NCI-H1417 (cell line): Measurements from ENCODE around the gene MYRIP.
A peak's percentile ranks its signal among the peaks of the same experiment; 100 is the strongest.

Experiments used
- DNase-seq, 3 experiments: peaks; one replicate each; lab custom pipeline; 2025; lab: John Stamatoyannopoulos, UW

The MYRIP gene

DNA sequence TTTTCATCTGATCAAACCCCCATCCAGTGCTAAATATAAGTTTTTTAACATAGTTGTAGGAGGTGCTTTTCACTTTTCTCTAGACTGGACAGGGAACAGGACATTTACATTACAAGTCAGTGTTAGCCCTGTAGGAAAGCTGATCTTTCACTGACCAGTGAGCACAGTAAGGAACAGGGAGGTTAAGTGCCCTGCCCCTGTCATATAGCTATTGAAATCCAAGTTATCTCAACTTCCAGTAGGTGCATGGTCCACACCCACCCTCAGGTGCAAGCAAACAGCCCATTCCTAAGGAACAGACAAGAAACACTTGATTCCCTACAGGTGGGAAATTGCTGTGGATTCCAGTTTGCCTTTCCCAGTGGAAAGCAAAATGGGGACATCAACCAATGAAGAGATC is 421.0 kb downstream of the MYRIP start:
- DNase-seq, result no peak

DNA sequence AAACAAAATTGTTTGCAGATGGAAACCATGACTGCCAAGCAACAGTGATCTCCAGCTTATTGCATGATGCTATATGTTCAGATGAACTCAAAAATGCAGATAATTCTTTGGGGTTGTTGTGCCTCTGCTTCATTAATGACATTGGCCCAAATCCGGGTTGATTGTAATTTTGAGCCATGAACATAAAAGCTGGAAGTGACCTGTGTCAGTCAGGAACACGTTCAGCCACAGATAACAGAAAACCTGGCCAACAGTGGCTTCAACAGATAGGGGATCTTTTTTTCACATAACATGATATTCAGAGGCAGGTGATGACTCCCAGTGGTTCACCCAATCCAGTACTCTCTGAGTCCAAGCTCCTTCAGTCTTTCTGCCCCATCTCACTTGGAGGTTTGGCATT is 423.2 kb downstream of the MYRIP start:
- DNase-seq, result no peak

DNA sequence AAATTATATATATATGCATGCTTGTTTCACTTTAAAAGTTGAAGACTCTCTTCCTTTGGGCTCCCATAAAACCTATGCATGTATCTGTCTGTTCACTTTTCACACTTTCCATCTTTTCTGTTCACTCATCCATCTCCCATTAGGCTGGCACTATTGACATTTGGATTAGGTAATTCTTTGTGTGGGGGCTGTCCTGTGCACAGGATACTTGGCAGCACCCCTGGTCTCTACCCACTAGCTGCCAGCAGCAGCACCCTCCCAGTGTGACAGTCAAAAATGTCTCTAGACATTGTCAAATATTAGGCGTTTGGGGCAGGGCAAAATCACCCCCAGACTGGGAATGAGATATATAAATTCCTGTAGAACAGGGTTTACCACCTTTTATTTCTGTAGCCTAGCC is 427.8 kb downstream of the MYRIP start:
- DNase-seq, result no peak

DNA sequence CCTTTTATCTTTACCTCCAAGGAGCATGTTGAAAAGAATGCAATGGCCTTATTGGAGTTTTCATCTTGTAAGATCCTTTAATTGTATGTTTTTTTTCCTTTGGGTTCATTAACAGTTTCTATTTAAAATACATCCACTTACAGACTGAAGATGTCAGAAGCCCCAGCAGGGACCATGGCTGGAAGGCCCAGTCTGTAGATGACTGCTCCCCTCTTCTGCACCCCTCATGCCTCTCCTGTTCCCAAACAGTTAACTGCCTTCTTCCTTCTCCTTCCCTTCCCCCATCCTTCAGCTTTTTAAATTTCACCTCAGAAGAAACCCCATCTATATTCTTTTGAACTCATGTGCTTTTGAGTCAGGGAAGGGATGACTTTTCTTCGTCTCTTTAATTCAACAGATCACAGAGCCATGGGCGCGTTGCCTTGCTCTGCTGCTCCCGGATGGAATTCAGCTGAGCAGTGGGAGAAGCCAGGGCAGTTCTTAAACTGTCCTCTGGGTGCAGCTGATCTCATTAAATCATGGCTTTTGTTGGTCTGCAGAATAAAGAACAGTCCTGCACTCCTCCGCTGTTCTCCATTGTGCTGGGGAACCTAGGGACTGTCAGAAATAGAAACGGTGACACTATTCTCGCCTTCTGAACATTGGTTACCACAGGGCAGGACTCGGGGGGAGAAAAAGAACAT is 428.6 kb downstream of the MYRIP start:
- DNase-seq, result no peak

GRCh38 chr3:40240921-40241320 is 431.5 kb downstream of the MYRIP start:
- no peak for DNase-seq

DNA sequence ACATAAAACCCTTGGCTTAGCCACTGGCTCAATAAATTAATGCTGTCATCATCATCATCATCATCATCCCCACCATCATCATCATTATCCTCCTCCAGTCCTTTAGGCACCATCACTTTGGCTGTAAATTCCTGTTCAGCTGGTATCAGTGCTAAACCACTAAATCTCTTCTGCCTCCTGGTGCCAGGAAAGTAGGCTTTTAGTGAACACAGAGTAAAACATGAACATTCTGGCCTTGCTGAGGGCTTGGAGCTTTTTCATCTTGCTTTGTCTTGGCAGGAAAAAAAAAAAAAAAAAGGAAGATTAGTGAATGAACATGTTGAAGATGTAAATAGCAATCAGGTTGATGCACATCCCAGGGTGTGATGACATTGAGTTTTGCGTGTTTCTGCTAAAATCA is 432.8 kb downstream of the MYRIP start:
- DNase-seq, result no peak

GRCh38 chr3:40242638-40243037 is 433.2 kb downstream of the MYRIP start:
- DNase-seq, result no peak

- no peak for DNase-seq
Observed at GRCh38 chr3:40243056-40243455, 433.6 kb downstream of the MYRIP start.

DNA sequence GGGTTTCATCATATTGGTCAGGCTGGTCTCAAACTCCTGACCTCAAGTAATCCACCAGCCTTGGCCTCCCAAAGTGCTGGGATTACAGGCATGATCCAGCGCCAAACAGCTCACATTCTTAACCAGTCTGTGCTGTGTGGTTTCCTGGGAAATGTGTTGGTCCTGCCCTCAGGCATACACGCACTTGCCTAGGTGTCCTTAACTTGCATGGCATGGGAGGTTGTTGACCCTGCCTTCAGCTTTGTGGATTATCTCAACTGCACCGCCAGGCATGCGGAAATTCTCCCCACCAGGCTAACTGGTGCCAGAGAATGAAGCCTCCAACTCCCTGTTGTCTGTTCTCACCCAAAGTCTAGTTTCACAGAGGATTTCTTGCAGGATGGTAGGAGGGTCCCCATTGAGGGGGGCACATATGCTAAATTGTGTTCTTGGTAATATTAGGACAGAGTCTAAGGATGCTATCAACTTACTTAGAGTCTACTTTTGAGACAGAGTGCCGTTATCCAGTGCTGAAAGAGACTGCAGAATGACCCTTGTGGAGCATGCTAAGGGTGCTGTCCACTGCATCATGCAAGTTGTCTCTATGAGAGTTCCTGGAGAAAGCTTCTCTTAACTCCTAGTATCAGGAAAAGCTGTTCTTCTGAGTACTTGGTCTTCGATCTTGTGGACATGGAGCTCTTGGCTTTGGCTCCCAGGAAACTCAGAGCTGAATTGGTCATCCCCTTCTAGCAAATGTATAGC is 438.5 kb downstream of the MYRIP start:
- DNase-seq, result no peak

DNA sequence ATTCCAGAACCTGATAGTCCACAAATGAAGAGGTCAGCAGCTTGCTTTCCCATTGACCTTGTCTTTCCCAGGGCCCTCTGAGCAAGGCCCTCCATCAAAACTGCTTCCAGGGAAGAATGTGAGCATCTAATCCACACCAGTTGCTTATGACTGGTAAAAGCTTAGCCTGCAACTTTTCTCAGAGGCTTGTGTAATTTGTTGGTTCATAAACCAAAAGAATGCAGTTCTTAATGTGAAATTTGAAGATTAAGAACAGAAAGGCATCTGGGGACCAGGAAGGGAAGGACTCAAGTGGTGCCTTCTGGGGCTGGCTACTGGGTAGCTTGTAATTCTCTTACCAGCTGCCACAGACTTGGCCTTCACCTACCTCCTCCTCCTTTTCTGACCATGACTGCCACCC is 439.2 kb downstream of the MYRIP start:
- DNase-seq, result no peak

DNA sequence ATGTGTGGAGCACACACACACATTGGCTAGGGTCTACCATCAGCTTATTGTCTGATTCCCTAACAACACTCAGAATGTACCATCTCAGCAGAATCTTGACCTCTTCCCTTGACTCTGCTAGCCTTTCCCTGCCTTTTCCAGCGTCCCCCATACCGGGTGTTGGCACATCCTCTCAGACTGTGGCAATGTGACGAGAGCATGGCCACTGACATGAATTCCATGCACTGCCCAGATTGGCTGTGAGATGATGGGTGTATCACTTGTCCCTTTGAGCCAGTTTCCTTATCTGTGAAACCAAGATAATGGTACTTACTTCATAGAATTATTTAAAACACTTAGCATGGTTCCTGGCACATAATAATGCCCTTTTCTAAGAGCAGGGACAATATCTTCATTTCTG is 439.8 kb downstream of the MYRIP start:
- DNase-seq, result no peak

DNA sequence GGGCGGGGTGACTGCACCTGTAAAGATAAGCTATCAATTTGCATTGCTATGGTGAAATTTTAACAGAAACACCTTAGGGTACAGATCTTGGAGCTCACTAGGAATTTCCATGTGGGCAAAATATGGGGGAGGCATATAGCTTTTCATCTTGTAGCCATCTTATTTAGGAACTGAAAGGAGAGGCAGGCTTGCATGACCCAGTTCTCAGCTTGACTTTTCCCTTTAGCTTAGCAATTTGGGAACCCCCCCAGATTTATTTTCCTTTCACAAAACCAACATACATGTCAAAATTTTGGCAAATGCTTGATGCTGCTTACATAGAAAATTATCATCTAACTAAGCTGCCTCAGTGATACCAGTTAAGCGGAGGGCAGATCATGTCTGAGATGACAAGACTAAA is 445.1 kb downstream of the MYRIP start:
- no peak for DNase-seq

DNA sequence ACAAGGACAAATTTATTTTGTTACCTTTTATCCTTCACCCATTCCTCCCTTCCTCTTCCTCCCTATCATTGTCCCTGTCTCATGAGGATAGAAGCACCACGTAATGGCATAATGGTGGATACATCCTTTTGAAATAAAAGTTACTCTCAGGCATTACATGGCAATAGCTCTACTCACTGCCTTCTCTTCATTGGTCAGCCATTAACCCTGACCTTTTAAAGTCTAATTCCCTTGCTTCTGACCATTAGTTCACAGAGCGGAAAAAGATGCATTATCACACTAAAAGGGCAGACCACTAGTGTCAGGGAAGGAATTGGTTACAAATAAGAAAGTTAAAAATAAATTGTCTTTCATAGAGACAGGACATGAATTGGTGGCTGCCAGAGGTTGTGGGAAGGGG is 445.5 kb downstream of the MYRIP start:
- no peak for DNase-seq

DNA sequence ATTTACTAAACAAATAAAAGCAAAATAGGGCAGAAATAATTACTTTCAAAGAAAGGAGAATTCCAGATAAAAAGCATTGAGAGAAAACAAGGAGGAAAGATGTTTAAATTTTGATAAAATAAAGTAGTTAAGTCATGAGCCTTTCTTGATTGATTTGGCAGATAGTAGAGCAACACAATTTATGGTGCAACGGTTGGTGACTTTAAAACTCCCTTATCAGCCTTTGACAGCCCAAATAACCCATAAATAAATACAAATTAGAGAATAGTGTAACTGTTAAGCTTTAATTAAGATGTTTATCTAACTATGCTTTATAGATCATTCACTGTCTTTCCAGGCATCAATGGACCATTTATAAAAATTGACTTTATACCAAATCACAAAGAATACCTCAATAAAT is 446.1 kb downstream of the MYRIP start:
- no peak for DNase-seq

DNA sequence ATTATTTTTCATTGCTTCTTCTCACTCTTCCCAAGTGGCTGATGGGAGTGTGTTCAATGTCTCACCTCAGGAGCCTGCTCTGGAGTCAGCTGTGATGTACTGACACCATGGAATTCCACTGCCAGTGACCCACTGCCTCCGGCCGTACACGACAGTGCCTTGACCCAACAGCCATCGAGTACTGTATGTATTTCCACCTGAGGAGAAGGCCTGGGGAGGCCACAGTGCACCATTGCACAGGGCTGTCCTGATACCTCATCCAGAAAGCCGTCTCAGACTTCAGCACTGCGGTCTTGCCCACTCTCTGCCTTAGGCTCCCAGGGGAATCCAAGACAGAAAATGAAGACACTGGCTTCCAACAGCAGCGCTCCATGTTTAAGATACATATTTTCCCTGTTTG is 448.7 kb downstream of the MYRIP start:
- DNase-seq, result no peak

GRCh38 chr3:40258555-40258954 is 449.1 kb downstream of the MYRIP start:
- no peak for DNase-seq

- DNase-seq, result no peak
Observed at GRCh38 chr3:40262331-40262730, 452.9 kb downstream of the MYRIP start.

- DNase-seq, result no peak
Observed at GRCh38 chr3:40264451-40264850, 455.0 kb downstream of the MYRIP start.

DNA sequence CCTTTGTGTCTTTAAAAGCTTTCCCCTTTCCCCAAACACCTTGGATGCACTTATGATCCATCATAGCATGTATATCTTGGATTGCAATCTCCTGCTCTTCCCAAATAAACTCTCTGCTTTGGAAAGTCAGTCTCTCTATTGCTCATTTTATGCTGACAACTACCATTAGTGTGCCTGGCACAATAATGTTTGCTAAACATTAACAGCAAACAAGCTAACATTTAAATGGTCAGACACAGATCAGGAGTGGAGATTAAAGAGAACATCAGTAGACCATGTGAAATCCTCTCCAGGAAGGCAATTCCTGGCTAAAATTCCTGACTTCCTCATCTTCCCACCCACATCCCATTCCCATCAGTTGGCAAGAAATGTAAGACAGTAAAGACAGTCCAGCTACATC is 455.8 kb downstream of the MYRIP start:
- DNase-seq, result no peak

- DNase-seq, result peak in 2 of 3 experiments; percentile 8 to 82
Observed at GRCh38 chr3:40267937-40268724, 458.7 kb downstream of the MYRIP start.

GRCh38 chr3:40268802-40269524 is 459.6 kb downstream of the MYRIP start:
- peak in 1 of 3 experiments; percentile 2 for DNase-seq

- DNase-seq, result no peak
Observed at GRCh38 chr3:40278791-40279190, 469.4 kb downstream of the MYRIP start.
